Measurements from ENCODE around the gene MTA3. TPM values are rescaled to one million over a fixed set of nuclear protein-coding genes. Genes with fewer than 3 reads are reported as not detected.

The MTA3 gene
- polyA plus RNA-seq, 3 donors = 2.0 to 4.5 (median 2.2) TPM

GRCh38 chr2:42547446-42548295 is 20.8 kb upstream of the MTA3 start:
- 88% methylated on average over 17 of the region's 27 CpGs for WGBS (ENCODE audit: insufficient coverage)
- peak overlapping the region; percentile 71 for H2AFZ ChIP-seq (ENCODE audit: insufficient read depth, low read depth, low read length, poor library complexity, severe bottlenecking)
- no peak overlapping the region for H3K27ac ChIP-seq (ENCODE audit: low read depth in 1 of 2, low read length in 2 of 2)
- no peaks in the 10 kb centered on the region for H3K27me3 ChIP-seq (ENCODE audit: control insufficient read depth in 2 of 2, insufficient read depth in 2 of 2, low read length in 2 of 2)
- Mint-ChIP-seq H3K27me3 (ENCODE audit: low read depth in 3 of 3) (peaks cover 0 to 3% (median 0%) of the 10 kb centered on the region in 3 donors), H3K27ac (peak overlapping the region in 1 of 7 donors; percentile 13), H3K9me3 (peaks cover 0 to 6% (median 0%) of the 10 kb centered on the region in 7 donors), H3K4me1 (peaks cover 13% of the 10 kb centered on the region), H3K4me3 (peak overlapping the region in 1 of 2 donors; percentile 70), H3K36me3 (no peaks in the 10 kb centered on the region)
- peak overlapping the region; percentile 55 for H3K4me2 ChIP-seq (replicated peaks; ENCODE audit: extremely low read depth, low read length, poor library complexity, severe bottlenecking)
- intact Hi-C loops (cut with micrococcal nuclease) = no loop called here
- TF ChIP-seq, protein P1, sequence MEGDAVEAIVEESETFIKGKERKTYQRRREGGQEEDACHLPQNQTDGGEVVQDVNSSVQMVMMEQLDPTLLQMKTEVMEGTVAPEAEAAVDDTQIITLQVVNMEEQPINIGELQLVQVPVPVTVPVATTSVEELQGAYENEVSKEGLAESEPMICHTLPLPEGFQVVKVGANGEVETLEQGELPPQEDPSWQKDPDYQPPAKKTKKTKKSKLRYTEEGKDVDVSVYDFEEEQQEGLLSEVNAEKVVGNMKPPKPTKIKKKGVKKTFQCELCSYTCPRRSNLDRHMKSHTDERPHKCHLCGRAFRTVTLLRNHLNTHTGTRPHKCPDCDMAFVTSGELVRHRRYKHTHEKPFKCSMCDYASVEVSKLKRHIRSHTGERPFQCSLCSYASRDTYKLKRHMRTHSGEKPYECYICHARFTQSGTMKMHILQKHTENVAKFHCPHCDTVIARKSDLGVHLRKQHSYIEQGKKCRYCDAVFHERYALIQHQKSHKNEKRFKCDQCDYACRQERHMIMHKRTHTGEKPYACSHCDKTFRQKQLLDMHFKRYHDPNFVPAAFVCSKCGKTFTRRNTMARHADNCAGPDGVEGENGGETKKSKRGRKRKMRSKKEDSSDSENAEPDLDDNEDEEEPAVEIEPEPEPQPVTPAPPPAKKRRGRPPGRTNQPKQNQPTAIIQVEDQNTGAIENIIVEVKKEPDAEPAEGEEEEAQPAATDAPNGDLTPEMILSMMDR (IDR thresholded peaks at IDR 0.05) = no peak
- DNase-seq = no peak
- no peaks in the 10 kb centered on the region for H4K20me1 ChIP-seq (ENCODE audit: insufficient read depth, low read length)
- H3K4me3 ChIP-seq (replicated peaks in 1 of 3; ENCODE audit: low read depth in 2 of 3, low read length in 3 of 3) = peak overlapping the region in 1 of 3 experiments; percentile 47
- H3K79me2 ChIP-seq (ENCODE audit: insufficient read depth, low read length) = no peaks in the 10 kb centered on the region
- H3K4me1 ChIP-seq (ENCODE audit: control insufficient read depth in 1 of 2, insufficient read depth in 2 of 2, low read length in 2 of 2) = peaks cover 5 to 11% of the 10 kb centered on the region in 2 donors
- no peak overlapping the region for H3K9ac ChIP-seq (ENCODE audit: insufficient read depth, low read length, poor library complexity, severe bottlenecking)
- no peaks in the 10 kb centered on the region for H3K36me3 ChIP-seq (replicated peaks in 1 of 2; ENCODE audit: control insufficient read depth in 1 of 2, insufficient read depth in 2 of 2, low read length in 2 of 2)
- no peaks in the 10 kb centered on the region for H3K9me3 ChIP-seq (replicated peaks in 1 of 2; ENCODE audit: control insufficient read depth in 1 of 2, insufficient read depth in 1 of 2, low read length in 2 of 2)

GRCh38 chr2:42550870-42551269 is 17.6 kb upstream of the MTA3 start:
- H3K36me3 ChIP-seq (replicated peaks in 1 of 2; ENCODE audit: control insufficient read depth in 1 of 2, insufficient read depth in 2 of 2, low read length in 2 of 2) = no peaks in the 10 kb centered on the region
- Mint-ChIP-seq H3K27me3 (ENCODE audit: low read depth in 3 of 3) (peaks cover 2 to 9% (median 5%) of the 10 kb centered on the region in 3 donors), H3K4me1 (peaks cover 13% of the 10 kb centered on the region), H3K27ac (no peak overlapping the region), H3K9me3 (peaks cover 0 to 8% (median 0%) of the 10 kb centered on the region in 7 donors), H3K36me3 (no peaks in the 10 kb centered on the region), H3K4me3 (no peak overlapping the region)
- no peak overlapping the region for H3K4me2 ChIP-seq (replicated peaks; ENCODE audit: extremely low read depth, low read length, poor library complexity, severe bottlenecking)
- no peaks in the 10 kb centered on the region for H4K20me1 ChIP-seq (ENCODE audit: insufficient read depth, low read length)
- H2AFZ ChIP-seq (ENCODE audit: insufficient read depth, low read depth, low read length, poor library complexity, severe bottlenecking) = no peak overlapping the region
- H3K27me3 ChIP-seq (ENCODE audit: control insufficient read depth in 2 of 2, insufficient read depth in 2 of 2, low read length in 2 of 2) = no peaks in the 10 kb centered on the region
- H3K9ac ChIP-seq (ENCODE audit: insufficient read depth, low read length, poor library complexity, severe bottlenecking) = no peak overlapping the region
- H3K27ac ChIP-seq (ENCODE audit: low read depth in 1 of 2, low read length in 2 of 2) = no peak overlapping the region
- H3K4me1 ChIP-seq (ENCODE audit: control insufficient read depth in 1 of 2, insufficient read depth in 2 of 2, low read length in 2 of 2) = peaks cover 5 to 11% of the 10 kb centered on the region in 2 donors
- H3K4me3 ChIP-seq (replicated peaks in 1 of 3; ENCODE audit: low read depth in 2 of 3, low read length in 3 of 3) = no peak overlapping the region
- intact Hi-C loops (cut with micrococcal nuclease) = no loop called here
- H3K79me2 ChIP-seq (ENCODE audit: insufficient read depth, low read length) = no peaks in the 10 kb centered on the region
- DNase-seq = no peak
- TF ChIP-seq, protein P1 (IDR thresholded peaks at IDR 0.05) = no peak
- H3K9me3 ChIP-seq (replicated peaks in 1 of 2; ENCODE audit: control insufficient read depth in 1 of 2, insufficient read depth in 1 of 2, low read length in 2 of 2) = no peaks in the 10 kb centered on the region
- WGBS (ENCODE audit: insufficient coverage) = no CpG with 5 or more reads among the region's 6 CpGs
